Transverse colon (tissue), 4 donors: ENCODE data around the gene MEAF6.

Experiments used
- CTCF ChIP-seq, 5 experiments: fragments of 200-600 bp in 3 of 5; fragments of 450-650 bp in 2 of 5; sonication (generic) in 3 of 5; IDR thresholded peaks; 1 replicate in 2 of 5; 2 replicates in 3 of 5; pipeline ENCODE4 v1.5.1; 2016 to 2017; ENCODE audit warnings: antibody characterized with exemption in 5 of 5, inconsistent platforms in 3 of 5, mild to moderate bottlenecking in 2 of 5, moderate library complexity in 1 of 5
- POLR2AphosphoS5 ChIP-seq, 3 donors: sonication (generic); formaldehyde crosslinking; IDR thresholded peaks; one replicate each; pipeline ENCODE4 v1.6.1; 2016; ENCODE audit warnings: antibody characterized with exemption in 3 of 3

GRCh38 chr1:37482796-37483744, 31.5 kb downstream of the MEAF6 start:
- TF ChIP-seq CTCF (IDR thresholded peaks at IDR 0.05) (no peak), POLR2AphosphoS5 (IDR thresholded peaks at IDR 0.05) (no peak)
